ENCODE measurements around the gene TCP11.

- TF ChIP-seq CTCF (IDR thresholded peaks at IDR 0.05), result no peak
- TF ChIP-seq POLR2AphosphoS5 (IDR thresholded peaks at IDR 0.05; ENCODE audit: low read depth, low read length), result no peak
- TF ChIP-seq, protein P1, sequence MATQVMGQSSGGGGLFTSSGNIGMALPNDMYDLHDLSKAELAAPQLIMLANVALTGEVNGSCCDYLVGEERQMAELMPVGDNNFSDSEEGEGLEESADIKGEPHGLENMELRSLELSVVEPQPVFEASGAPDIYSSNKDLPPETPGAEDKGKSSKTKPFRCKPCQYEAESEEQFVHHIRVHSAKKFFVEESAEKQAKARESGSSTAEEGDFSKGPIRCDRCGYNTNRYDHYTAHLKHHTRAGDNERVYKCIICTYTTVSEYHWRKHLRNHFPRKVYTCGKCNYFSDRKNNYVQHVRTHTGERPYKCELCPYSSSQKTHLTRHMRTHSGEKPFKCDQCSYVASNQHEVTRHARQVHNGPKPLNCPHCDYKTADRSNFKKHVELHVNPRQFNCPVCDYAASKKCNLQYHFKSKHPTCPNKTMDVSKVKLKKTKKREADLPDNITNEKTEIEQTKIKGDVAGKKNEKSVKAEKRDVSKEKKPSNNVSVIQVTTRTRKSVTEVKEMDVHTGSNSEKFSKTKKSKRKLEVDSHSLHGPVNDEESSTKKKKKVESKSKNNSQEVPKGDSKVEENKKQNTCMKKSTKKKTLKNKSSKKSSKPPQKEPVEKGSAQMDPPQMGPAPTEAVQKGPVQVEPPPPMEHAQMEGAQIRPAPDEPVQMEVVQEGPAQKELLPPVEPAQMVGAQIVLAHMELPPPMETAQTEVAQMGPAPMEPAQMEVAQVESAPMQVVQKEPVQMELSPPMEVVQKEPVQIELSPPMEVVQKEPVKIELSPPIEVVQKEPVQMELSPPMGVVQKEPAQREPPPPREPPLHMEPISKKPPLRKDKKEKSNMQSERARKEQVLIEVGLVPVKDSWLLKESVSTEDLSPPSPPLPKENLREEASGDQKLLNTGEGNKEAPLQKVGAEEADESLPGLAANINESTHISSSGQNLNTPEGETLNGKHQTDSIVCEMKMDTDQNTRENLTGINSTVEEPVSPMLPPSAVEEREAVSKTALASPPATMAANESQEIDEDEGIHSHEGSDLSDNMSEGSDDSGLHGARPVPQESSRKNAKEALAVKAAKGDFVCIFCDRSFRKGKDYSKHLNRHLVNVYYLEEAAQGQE (IDR thresholded peaks at IDR 0.05; ENCODE audit: insufficient read depth in 1 of 2, low read depth in 2 of 2, low read length in 1 of 2), result no peak
Measured at GRCh38 chr6:35188886-35189285, 47.7 kb upstream of the TCP11 start.
